ENCODE data around the gene MLXIP.

DNA sequence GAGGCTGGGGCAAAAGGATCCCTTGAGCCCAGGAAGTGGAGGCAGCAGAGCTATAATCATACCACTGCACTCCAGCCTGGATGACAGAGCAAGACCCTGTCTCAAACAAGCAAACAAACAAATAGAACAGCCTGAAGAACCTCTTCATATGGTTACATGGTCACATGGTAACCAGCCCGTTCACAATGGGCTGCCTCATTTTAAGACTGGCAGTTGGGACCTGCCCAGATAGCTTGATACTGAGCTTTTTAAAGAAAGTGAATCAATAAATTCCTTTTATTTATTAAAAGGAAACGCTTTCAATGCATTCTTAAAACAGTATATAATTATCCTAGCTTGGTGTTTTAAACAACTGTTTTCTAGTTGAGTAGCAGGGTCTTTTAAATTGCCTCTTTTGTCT, 10.5 kb downstream of the MLXIP start:
- no peak for TF ChIP-seq EZH2 (IDR thresholded peaks at IDR 0.05; ENCODE audit: low read depth, low read length, severe bottlenecking)
- TF ChIP-seq, protein P1, sequence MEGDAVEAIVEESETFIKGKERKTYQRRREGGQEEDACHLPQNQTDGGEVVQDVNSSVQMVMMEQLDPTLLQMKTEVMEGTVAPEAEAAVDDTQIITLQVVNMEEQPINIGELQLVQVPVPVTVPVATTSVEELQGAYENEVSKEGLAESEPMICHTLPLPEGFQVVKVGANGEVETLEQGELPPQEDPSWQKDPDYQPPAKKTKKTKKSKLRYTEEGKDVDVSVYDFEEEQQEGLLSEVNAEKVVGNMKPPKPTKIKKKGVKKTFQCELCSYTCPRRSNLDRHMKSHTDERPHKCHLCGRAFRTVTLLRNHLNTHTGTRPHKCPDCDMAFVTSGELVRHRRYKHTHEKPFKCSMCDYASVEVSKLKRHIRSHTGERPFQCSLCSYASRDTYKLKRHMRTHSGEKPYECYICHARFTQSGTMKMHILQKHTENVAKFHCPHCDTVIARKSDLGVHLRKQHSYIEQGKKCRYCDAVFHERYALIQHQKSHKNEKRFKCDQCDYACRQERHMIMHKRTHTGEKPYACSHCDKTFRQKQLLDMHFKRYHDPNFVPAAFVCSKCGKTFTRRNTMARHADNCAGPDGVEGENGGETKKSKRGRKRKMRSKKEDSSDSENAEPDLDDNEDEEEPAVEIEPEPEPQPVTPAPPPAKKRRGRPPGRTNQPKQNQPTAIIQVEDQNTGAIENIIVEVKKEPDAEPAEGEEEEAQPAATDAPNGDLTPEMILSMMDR (IDR thresholded peaks at IDR 0.05; ENCODE audit: control extremely low read depth in 1 of 3, insufficient read depth in 1 of 3, low read depth in 1 of 3, low read length in 3 of 3): no peak
- TF ChIP-seq POLR2A (IDR thresholded peaks at IDR 0.05; ENCODE audit: control extremely low read depth in 1 of 2, low read depth in 2 of 2, low read length in 2 of 2): no peak
- no peak for TF ChIP-seq KDM1A (IDR thresholded peaks at IDR 0.05; ENCODE audit: borderline replicate concordance, low read length)
- TF ChIP-seq POLR2AphosphoS5 (IDR thresholded peaks at IDR 0.05; ENCODE audit: low read depth, low read length): no peak
- TF ChIP-seq, protein P2, sequence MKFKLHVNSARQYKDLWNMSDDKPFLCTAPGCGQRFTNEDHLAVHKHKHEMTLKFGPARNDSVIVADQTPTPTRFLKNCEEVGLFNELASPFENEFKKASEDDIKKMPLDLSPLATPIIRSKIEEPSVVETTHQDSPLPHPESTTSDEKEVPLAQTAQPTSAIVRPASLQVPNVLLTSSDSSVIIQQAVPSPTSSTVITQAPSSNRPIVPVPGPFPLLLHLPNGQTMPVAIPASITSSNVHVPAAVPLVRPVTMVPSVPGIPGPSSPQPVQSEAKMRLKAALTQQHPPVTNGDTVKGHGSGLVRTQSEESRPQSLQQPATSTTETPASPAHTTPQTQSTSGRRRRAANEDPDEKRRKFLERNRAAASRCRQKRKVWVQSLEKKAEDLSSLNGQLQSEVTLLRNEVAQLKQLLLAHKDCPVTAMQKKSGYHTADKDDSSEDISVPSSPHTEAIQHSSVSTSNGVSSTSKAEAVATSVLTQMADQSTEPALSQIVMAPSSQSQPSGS (IDR thresholded peaks at IDR 0.05; ENCODE audit: low read length): no peak
- TF ChIP-seq, protein P3, sequence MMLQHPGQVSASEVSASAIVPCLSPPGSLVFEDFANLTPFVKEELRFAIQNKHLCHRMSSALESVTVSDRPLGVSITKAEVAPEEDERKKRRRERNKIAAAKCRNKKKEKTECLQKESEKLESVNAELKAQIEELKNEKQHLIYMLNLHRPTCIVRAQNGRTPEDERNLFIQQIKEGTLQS (IDR thresholded peaks at IDR 0.05; ENCODE audit: insufficient read depth, low read depth, low read length): no peak
